ENCODE measurements around the gene ARPC5L. TPM values are rescaled to one million over a fixed set of nuclear protein-coding genes. Genes with fewer than 3 reads are reported as not detected.
A peak's percentile ranks its signal among the peaks of the same experiment; 100 is the strongest.
"Not testable (repeated sequence)": the region's sequence is repeated elsewhere in the genome, so short reads cannot be mapped to it uniquely, and the experiment has no call there.

The ARPC5L gene
- total RNA-seq, 1 donor, result 13.5 TPM

DNA sequence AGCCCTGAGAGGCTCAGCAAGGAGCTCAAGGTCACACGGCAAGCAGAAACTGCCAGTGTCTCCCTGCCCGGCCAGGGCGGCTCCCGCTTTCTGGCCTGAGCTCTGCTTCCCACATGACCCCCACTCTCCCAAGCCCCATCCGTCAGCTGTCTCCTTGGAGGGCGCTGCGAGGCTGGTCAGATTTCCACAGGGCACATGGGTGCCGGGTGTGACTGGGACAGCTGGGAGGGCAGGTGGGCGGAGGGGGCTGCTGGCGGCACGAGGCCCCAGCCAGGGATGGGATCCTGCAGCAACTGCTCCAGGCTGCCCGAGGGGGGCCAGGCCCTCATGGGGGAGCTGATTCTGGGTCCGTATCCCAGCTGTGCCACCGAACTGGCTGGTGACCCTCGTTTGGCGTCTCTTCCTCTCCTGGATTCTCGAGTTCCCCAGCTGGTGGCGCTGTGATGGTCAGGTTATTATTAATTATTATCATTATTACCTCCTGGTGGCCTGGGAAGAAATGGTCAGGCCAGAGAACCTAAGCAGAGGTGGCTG lies 21.6 kb upstream of the ARPC5L start:
- DNase-seq (ENCODE audit: low read depth in 2 of 3, low spot score in 2 of 3), result no peak

GRCh38 chr9:124841075-124841821 lies 20.7 kb upstream of the ARPC5L start:
- no peak for DNase-seq (ENCODE audit: low read depth in 2 of 3, low spot score in 2 of 3)

DNA sequence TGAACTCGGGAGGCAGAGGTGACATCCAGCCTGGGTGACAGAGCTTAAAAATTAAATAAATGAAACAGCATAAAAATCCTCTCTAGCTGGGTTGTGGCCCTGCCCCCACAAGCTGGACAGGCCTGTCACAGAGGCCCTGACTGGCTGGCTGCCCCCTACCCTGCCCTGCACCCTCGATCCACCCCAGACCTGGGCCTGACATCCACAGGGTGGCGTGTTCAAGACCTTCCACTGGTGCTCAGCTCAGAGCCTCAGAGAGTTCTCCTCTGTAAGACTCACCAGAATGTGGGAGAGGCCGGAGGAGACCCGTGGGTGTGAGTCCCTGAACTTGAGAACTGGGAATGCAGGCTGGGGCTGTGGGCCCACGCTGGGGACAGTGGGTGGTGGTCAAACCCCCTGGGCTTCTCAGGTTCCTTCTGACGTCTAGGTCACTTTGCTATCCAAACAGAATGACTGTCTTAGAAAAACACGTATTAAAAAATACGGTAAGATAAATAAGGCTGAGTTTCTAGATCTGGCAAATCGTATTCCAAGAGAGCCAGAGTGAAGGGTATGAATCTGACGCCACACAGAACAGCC lies 18.4 kb upstream of the ARPC5L start:
- DNase-seq (ENCODE audit: low read depth in 2 of 3, low spot score in 2 of 3), result no peak

- no peak for DNase-seq (ENCODE audit: low read depth in 2 of 3, low spot score in 2 of 3)
Observed at GRCh38 chr9:124844291-124844690, 17.6 kb upstream of the ARPC5L start.

DNA sequence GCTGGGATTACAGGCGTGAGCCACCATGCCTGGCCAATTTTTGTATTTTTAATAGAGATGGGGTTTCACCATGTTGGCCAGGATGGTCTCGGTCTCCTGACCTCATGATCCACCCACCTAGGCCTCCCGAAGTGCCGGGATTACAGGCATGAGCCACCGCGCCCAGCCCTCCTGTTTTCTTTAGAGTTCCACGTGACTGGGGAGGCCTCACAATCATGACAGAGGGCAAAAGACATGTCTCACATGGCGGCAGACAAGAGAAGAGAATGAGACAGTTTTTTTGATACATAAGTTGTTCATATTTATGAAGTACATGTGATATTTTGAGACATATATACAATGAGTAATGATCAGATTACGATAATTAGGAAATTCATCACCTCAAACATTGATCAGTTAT lies 15.5 kb upstream of the ARPC5L start:
- not testable (repeated sequence) for DNase-seq (ENCODE audit: low read depth in 2 of 3, low spot score in 2 of 3)

GRCh38 chr9:124846969-124847368 lies 15.0 kb upstream of the ARPC5L start:
- DNase-seq (ENCODE audit: low read depth in 2 of 3, low spot score in 2 of 3), result no peak

DNA sequence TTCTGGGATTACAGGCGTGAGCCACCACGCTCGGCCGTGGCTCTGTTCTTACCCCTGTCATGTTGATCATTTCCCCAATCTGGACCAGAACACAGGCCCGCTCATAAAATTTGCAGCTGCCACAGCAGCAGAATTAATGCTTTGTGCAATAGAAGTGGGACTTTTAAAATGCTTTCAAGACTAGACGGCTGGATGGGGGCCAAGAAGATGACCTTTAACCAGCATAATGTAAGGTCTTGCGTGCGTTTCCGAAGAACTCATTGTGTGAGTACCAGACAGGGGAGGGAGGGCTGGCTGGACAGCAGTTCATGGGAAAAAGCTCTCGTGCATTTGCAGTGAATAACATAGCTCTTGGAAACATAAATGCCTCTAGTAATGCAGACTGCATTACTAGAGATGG lies 12.1 kb upstream of the ARPC5L start:
- no peak for DNase-seq (ENCODE audit: low read depth in 2 of 3, low spot score in 2 of 3)

DNA sequence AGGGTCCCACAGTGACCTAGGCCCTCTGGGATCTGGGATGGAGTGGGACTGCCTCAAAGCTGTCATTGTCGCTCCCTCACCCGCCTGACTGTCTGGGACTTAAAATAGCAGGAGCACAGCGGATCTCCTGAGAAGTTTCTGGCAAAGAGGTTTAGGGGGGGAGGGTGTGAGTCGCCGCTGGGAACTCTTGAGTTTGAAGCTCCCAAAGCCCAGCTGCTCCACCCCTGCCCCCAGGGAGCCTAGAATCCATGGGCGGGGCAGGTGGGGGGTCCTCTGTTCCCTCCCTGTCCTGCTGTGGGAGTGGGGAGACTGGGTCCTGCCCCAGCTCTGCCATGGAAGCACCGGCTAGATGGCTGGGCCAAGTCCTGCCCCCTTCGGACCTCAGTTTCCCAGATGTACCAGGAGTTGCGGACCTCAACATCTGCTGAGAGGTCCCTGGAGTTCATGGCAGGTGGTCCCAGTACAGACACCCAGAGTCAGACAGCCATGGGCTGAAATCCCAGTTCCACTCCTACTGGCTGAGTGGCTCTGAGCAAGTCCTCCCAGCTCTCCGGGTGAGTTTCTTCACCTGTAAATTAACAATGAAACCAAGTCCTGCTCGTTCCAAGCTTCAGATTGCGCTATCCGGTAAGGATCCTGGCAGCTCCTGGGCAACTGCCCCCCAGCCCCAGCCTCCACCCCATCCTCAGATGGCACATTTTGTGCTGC lies 9.7 kb upstream of the ARPC5L start:
- DNase-seq (ENCODE audit: low read depth in 2 of 3, low spot score in 2 of 3), result no peak

DNA sequence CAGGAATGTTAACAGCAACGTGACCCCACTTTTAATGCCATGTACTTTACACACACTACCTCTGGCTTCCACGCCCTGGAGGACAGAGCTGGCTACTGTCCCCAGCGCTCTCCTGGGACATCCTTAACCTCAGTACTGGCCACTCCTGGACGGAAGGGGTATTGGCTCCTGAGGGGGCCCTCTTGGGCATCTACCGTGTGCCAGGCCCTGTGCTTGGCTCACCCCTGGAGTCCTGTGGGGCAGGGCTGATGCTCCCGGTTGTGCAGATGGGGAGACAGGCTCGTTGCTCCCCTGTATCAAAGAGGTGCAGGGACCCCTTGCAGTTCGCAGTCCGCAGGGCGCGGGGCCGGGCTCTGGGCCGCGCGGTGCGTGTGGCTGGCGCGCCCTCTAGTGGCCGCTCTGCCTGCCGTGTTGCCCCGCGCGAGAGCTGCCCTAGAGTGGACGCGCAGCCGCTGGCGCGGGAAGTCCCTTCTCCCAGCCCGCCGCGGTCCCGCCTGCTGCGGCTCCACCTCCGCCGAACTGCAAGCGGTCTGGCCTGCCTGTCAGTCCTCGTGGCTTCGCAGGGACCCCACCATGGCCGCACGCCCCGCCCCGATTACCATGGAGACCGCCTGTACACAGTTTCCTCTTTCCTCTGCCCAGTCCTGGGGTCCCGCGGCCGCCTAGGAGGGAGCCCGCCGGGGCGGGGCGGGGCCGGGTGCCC lies 8.9 kb upstream of the ARPC5L start, which contains the start of gene WDR38:
WDR38 (plus strand) TSS at position 632 of the 703 bp plus-strand sequence. CDS start 72 bp downstream, outside the sequence.
- peak; percentile 63 to 79 (median 78) for DNase-seq (ENCODE audit: low read depth in 2 of 3, low spot score in 2 of 3)

GRCh38 chr9:124853605-124854143 lies 8.3 kb upstream of the ARPC5L start:
- no peak for DNase-seq (ENCODE audit: low read depth in 2 of 3, low spot score in 2 of 3)

DNA sequence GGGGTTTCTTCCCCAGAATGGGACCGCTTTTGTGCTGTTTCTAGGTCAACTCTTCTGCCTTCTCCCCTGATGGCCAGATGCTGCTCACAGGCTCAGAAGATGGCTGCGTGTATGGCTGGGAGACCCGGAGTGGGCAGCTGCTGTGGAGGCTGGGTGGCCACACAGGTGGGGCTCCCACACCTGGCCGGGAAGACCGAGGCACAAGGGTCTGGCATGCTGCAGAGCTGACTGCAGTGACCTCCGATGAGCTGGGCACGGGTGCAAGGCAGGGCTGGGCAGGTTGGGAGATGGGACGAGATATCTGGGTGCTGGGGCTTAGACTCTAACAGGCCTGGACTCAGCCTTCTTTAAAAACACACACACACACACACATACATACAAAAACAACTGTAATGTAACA lies 7.8 kb upstream of the ARPC5L start:
- DNase-seq (ENCODE audit: low read depth in 2 of 3, low spot score in 2 of 3), result no peak

GRCh38 chr9:124854822-124855221 lies 7.1 kb upstream of the ARPC5L start:
- DNase-seq (ENCODE audit: low read depth in 2 of 3, low spot score in 2 of 3), result no peak

GRCh38 chr9:124855566-124855943 lies 6.4 kb upstream of the ARPC5L start:
- no peak for DNase-seq (ENCODE audit: low read depth in 2 of 3, low spot score in 2 of 3)

- DNase-seq (ENCODE audit: low read depth in 2 of 3, low spot score in 2 of 3), result peak in 1 of 3 donors; percentile 29
Observed at GRCh38 chr9:124855944-124856765, 5.8 kb upstream of the ARPC5L start.

- DNase-seq (ENCODE audit: low read depth in 2 of 3, low spot score in 2 of 3), result no peak
Observed at GRCh38 chr9:124857533-124858162, 4.3 kb upstream of the ARPC5L start.

DNA sequence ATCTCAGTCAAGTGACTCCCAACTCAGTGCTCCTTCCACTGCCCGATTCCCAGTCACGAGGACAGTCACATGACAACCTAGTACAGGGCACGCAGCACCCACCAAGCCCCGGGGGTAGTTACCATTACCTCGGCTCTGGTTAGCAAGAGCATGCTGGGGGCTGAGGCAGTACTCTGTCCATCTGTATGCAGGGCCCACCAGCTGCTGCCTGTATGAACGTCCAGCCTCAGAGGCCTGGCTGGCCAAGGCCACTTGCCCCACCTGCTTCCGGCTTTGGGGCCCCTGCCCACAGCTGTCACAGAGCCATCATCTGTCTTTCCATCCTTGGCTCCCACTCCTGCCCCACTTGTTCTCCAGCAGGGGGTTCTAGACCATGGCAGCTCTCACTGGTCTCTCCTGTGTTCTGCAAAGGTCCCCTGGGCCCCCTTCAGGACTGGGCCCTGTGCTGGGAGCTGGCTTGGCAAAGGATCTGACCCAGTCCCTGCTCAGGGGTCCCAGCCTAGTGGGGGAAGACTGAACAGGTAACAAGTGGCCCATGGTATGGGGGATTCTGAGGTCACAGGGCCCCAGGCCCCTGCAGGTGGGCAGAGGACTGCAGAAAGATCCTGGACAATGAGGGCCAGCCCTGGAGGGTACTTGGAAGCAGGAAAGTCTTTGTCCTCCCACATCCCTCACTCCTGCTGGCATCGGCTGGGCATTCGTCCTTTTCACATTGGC lies 3.4 kb upstream of the ARPC5L start:
- no peak for DNase-seq (ENCODE audit: low read depth in 2 of 3, low spot score in 2 of 3)

- no peak for DNase-seq (ENCODE audit: low read depth in 2 of 3, low spot score in 2 of 3)
Observed at GRCh38 chr9:124859803-124860581, 1.9 kb upstream of the ARPC5L start.

All from hematopoietic multipotent progenitor cell (in vitro differentiated cells).